ENCODE data around the gene WARS2. TPM values are rescaled to one million over a fixed set of nuclear protein-coding genes. Genes with fewer than 3 reads are reported as not detected.
A peak's percentile ranks its signal among the peaks of the same experiment; 100 is the strongest.

The WARS2 gene
- total and polyA plus RNA-seq, 2 donors from 2014 or later = 13.9 to 14.8 TPM

- Histone ChIP-seq H3K9ac (ENCODE audit: low read length in 3 of 3) (no peak overlapping the region), H3K9me3 (ENCODE audit: control insufficient read depth in 2 of 3, insufficient read depth in 1 of 3, low read length in 3 of 3) (peaks cover 0 to 6% (median 0%) of the 10 kb centered on the region in 3 donors), H3K4me1 (ENCODE audit: control insufficient read depth in 2 of 3, insufficient read depth in 2 of 3, low read depth in 1 of 3, low read length in 3 of 3) (peaks cover 0 to 11% (median 0%) of the 10 kb centered on the region in 3 donors), H3K4me3 (ENCODE audit: low read length in 3 of 3) (peak overlapping the region in 2 of 3 donors; percentile 52 to 62), H3K27ac (ENCODE audit: low read depth in 2 of 2, low read length in 2 of 2) (no peak overlapping the region), H3K36me3 (ENCODE audit: control insufficient read depth in 2 of 3, insufficient read depth in 3 of 3, low read length in 3 of 3) (no peaks in the 10 kb centered on the region), H3K27me3 (ENCODE audit: control insufficient read depth, insufficient read depth, low read length) (peaks cover 65% of the 10 kb centered on the region)
- intact Hi-C loops (cut with DNase I) = no loop called here
- DNase-seq (peak in 3 of 5 donors; percentile 55 to 58 (median 57)), FAIRE-seq (no peak)
- TF ChIP-seq, protein P1, sequence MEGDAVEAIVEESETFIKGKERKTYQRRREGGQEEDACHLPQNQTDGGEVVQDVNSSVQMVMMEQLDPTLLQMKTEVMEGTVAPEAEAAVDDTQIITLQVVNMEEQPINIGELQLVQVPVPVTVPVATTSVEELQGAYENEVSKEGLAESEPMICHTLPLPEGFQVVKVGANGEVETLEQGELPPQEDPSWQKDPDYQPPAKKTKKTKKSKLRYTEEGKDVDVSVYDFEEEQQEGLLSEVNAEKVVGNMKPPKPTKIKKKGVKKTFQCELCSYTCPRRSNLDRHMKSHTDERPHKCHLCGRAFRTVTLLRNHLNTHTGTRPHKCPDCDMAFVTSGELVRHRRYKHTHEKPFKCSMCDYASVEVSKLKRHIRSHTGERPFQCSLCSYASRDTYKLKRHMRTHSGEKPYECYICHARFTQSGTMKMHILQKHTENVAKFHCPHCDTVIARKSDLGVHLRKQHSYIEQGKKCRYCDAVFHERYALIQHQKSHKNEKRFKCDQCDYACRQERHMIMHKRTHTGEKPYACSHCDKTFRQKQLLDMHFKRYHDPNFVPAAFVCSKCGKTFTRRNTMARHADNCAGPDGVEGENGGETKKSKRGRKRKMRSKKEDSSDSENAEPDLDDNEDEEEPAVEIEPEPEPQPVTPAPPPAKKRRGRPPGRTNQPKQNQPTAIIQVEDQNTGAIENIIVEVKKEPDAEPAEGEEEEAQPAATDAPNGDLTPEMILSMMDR (IDR thresholded peaks at IDR 0.05; ENCODE audit: borderline replicate concordance, extremely low read depth, insufficient read depth) = no peak
Observed at GRCh38 chr1:119007670-119008482, 132.6 kb downstream of the WARS2 start.

- peaks cover 0 to 11% (median 0%) of the 10 kb centered on the region in 3 donors for H3K4me1 ChIP-seq (ENCODE audit: control insufficient read depth in 2 of 3, insufficient read depth in 2 of 3, low read depth in 1 of 3, low read length in 3 of 3)
- peaks cover 0 to 6% (median 0%) of the 10 kb centered on the region in 3 donors for H3K9me3 ChIP-seq (ENCODE audit: control insufficient read depth in 2 of 3, insufficient read depth in 1 of 3, low read length in 3 of 3)
- H3K36me3 ChIP-seq (ENCODE audit: control insufficient read depth in 2 of 3, insufficient read depth in 3 of 3, low read length in 3 of 3) = no peaks in the 10 kb centered on the region
- no peak for FAIRE-seq
- DNase-seq = peak in 1 of 5 donors; percentile 34
- intact Hi-C loops (cut with DNase I) = no loop called here
- no peak overlapping the region for H3K9ac ChIP-seq (ENCODE audit: low read length in 3 of 3)
- H3K27ac ChIP-seq (ENCODE audit: low read depth in 2 of 2, low read length in 2 of 2) = no peak overlapping the region
- H3K27me3 ChIP-seq (ENCODE audit: control insufficient read depth, insufficient read depth, low read length) = peaks cover 69% of the 10 kb centered on the region
- peak overlapping the region in 1 of 3 donors; percentile 52 for H3K4me3 ChIP-seq (ENCODE audit: low read length in 3 of 3)
- TF ChIP-seq, protein P1 (IDR thresholded peaks at IDR 0.05; ENCODE audit: borderline replicate concordance, extremely low read depth, insufficient read depth) = no peak
Observed at GRCh38 chr1:119007339-119007669, 133.1 kb downstream of the WARS2 start.

- Histone ChIP-seq H3K9ac (ENCODE audit: low read length in 3 of 3) (no peak overlapping the region), H3K4me1 (ENCODE audit: control insufficient read depth in 2 of 3, insufficient read depth in 2 of 3, low read depth in 1 of 3, low read length in 3 of 3) (peaks cover 0 to 11% (median 0%) of the 10 kb centered on the region in 3 donors), H3K27ac (ENCODE audit: low read depth in 2 of 2, low read length in 2 of 2) (no peak overlapping the region), H3K36me3 (ENCODE audit: control insufficient read depth in 2 of 3, insufficient read depth in 3 of 3, low read length in 3 of 3) (no peaks in the 10 kb centered on the region), H3K27me3 (ENCODE audit: control insufficient read depth, insufficient read depth, low read length) (peaks cover 75% of the 10 kb centered on the region), H3K9me3 (ENCODE audit: control insufficient read depth in 2 of 3, insufficient read depth in 1 of 3, low read length in 3 of 3) (peaks cover 0 to 6% (median 0%) of the 10 kb centered on the region in 3 donors), H3K4me3 (ENCODE audit: low read length in 3 of 3) (no peak overlapping the region)
- intact Hi-C loops (cut with DNase I) = no loop called here
- FAIRE-seq (no peak), DNase-seq (peak in 3 of 5 donors; percentile 26 to 44 (median 34))
- TF ChIP-seq, protein P1 (IDR thresholded peaks at IDR 0.05; ENCODE audit: borderline replicate concordance, extremely low read depth, insufficient read depth) = no peak
Observed at GRCh38 chr1:119006406-119007279, 133.8 kb downstream of the WARS2 start.
